HUES6 (cell line): ENCODE results near the gene XYLB.

Source experiments
- H3K27ac ChIP-seq: 2 replicates; pipeline ENCODE4 v1.7.0; 2013; ENCODE audit warnings: low read depth, mild to moderate bottlenecking, low read length, inconsistent platforms
- H3K27me3 ChIP-seq: 2 replicates; pipeline ENCODE4 v1.6.1; 2013; ENCODE audit warnings: low read length; ENCODE audit not compliant: control insufficient read depth, insufficient read depth
- H3K36me3 ChIP-seq: 2 replicates; pipeline ENCODE4 v1.6.1; 2013; ENCODE audit warnings: low read length; ENCODE audit not compliant: control insufficient read depth, insufficient read depth
- H3K4me1 ChIP-seq: 2 replicates; pipeline ENCODE4 v1.6.1; 2013; ENCODE audit warnings: low read length; ENCODE audit not compliant: control insufficient read depth, insufficient read depth
- H3K4me3 ChIP-seq: 2 replicates; pipeline ENCODE4 v1.5.1; 2013; ENCODE audit warnings: low read depth, low read length
- H3K9ac ChIP-seq: one replicate; pipeline ENCODE4 v1.6.1; 2013; ENCODE audit warnings: mild to moderate bottlenecking, low read length
- H3K9me3 ChIP-seq: 2 replicates; pipeline ENCODE4 v1.6.1; 2013; ENCODE audit warnings: low read depth, low read length; ENCODE audit not compliant: control insufficient read depth, insufficient read depth

XYLB gene

GRCh38 chr3:38325256-38325655, 21.3 kb upstream of the XYLB start:
- 0 out of 2 replicates have a peak, but pooled peaks cover 4% of the 10 kb centered on the region for H3K9me3 ChIP-seq
- no peak overlapping the region for H3K4me3 ChIP-seq
- no peak overlapping the region for H3K9ac ChIP-seq
- no peaks in the 10 kb centered on the region for H3K36me3 ChIP-seq
- H3K27ac ChIP-seq, result no peak overlapping the region
- no peaks in the 10 kb centered on the region for H3K27me3 ChIP-seq
- no peaks in the 10 kb centered on the region for H3K4me1 ChIP-seq

GRCh38 chr3:38327335-38328009, 19.1 kb upstream of the XYLB start:
- no peak overlapping the region for H3K27ac ChIP-seq
- H3K9ac ChIP-seq, result no peak overlapping the region
- no peaks in the 10 kb centered on the region for H3K4me1 ChIP-seq

GRCh38 chr3:38331257-38332022, 15.1 kb upstream of the XYLB start:
- Histone ChIP-seq H3K9me3 (0 out of 2 replicates have a peak, but pooled peaks cover 3% of the 10 kb centered on the region), H3K9ac (no peak overlapping the region), H3K36me3 (no peaks in the 10 kb centered on the region), H3K4me1 (no peaks in the 10 kb centered on the region), H3K27ac (no peak overlapping the region), H3K27me3 (no peaks in the 10 kb centered on the region), H3K4me3 (no peak overlapping the region)

More at GRCh38 chr3:38327335-38328009, 19.1 kb upstream of the XYLB start:
- Histone ChIP-seq H3K4me3 (no peak overlapping the region), H3K36me3 (no peaks in the 10 kb centered on the region), H3K27me3 (no peaks in the 10 kb centered on the region), H3K9me3 (0 out of 2 replicates have a peak, but pooled peaks cover 4% of the 10 kb centered on the region)

- Histone ChIP-seq H3K36me3 (no peaks in the 10 kb centered on the region), H3K27me3 (no peaks in the 10 kb centered on the region), H3K4me1 (no peaks in the 10 kb centered on the region)
These were observed 14.4 kb upstream of the XYLB start for GRCh38 chr3:38332201-38332600.

GRCh38 chr3:38334142-38335055, 12.2 kb upstream of the XYLB start:
- no peak overlapping the region for H3K27ac ChIP-seq
- no peaks in the 10 kb centered on the region for H3K4me1 ChIP-seq
- no peaks in the 10 kb centered on the region for H3K27me3 ChIP-seq
- no peaks in the 10 kb centered on the region for H3K9me3 ChIP-seq
- no peak overlapping the region for H3K4me3 ChIP-seq
- H3K36me3 ChIP-seq, result no peaks in the 10 kb centered on the region
- no peak overlapping the region for H3K9ac ChIP-seq

More at GRCh38 chr3:38332201-38332600, 14.4 kb upstream of the XYLB start:
- H3K4me3 ChIP-seq, result no peak overlapping the region
- H3K9me3 ChIP-seq, result 0 out of 2 replicates have a peak, but pooled peaks cover 2% of the 10 kb centered on the region
- H3K9ac ChIP-seq, result no peak overlapping the region
- no peak overlapping the region for H3K27ac ChIP-seq

GRCh38 chr3:38335263-38335662, 11.3 kb upstream of the XYLB start:
- no peaks in the 10 kb centered on the region for H3K9me3 ChIP-seq

GRCh38 chr3:38337703-38338102, 8.9 kb upstream of the XYLB start:
- H3K4me1 ChIP-seq, result no peaks in the 10 kb centered on the region
- H3K27ac ChIP-seq, result no peak overlapping the region
- no peaks in the 10 kb centered on the region for H3K27me3 ChIP-seq
- no peak overlapping the region for H3K9ac ChIP-seq
- no peaks in the 10 kb centered on the region; the same call in 1 of the 2 replicates for H3K9me3 ChIP-seq
- H3K4me3 ChIP-seq, result no peak overlapping the region
- no peaks in the 10 kb centered on the region for H3K36me3 ChIP-seq

More at GRCh38 chr3:38335263-38335662, 11.3 kb upstream of the XYLB start:
- H3K36me3 ChIP-seq, result no peaks in the 10 kb centered on the region
- H3K9ac ChIP-seq, result no peak overlapping the region
- H3K4me3 ChIP-seq, result no peak overlapping the region
- no peak overlapping the region for H3K27ac ChIP-seq
- H3K4me1 ChIP-seq, result no peaks in the 10 kb centered on the region
- H3K27me3 ChIP-seq, result no peaks in the 10 kb centered on the region

GRCh38 chr3:38343797-38344594, 2.6 kb upstream of the XYLB start:
- Histone ChIP-seq H3K9me3 (peaks cover 3% of the 10 kb centered on the region; the same call in 1 of the 2 replicates), H3K4me1 (no peaks in the 10 kb centered on the region), H3K4me3 (no peak overlapping the region), H3K27me3 (peaks cover 14% of the 10 kb centered on the region), H3K36me3 (no peaks in the 10 kb centered on the region), H3K27ac (no peak overlapping the region), H3K9ac (no peak overlapping the region)

- Histone ChIP-seq H3K9me3 (peaks cover 3% of the 10 kb centered on the region; the same call in 1 of the 2 replicates), H3K27ac (no peak overlapping the region), H3K9ac (no peak overlapping the region)
These were observed 552 bp upstream of the XYLB start for GRCh38 chr3:38345879-38346586.

More at GRCh38 chr3:38345879-38346586, 552 bp upstream of the XYLB start:
- Histone ChIP-seq H3K27me3 (peaks cover 14% of the 10 kb centered on the region), H3K36me3 (no peaks in the 10 kb centered on the region), H3K4me1 (no peaks in the 10 kb centered on the region), H3K4me3 (peak overlapping the region; percentile 77)
